ENCODE results near the gene CD36.
"Not testable (repeated sequence)": the region's sequence is repeated elsewhere in the genome, so short reads cannot be mapped to it uniquely, and the experiment has no call there.

Gene CD36

DNA sequence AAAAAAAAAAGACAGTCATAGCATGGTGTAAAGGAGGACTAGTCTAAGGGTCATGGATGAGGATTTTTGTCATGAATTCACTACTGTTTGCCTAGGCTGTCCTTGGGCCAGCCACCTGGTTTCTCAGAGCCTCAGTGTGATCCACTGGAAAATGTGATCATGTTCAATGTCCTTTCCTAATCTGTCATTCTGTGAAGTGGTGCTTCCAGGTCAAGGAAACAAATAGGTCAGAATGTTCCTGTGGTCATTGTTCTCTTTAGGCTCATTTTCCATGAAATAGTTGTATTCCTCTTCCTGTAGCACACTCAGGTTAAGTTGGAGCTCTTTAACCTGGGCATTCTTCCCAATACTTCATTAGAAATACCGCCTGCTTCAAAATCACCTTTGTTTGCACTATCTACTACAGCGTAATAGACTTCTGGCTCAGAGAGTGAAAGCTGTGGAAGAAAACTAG lies 16.5 kb downstream of the CD36 start:
- DNase-seq (ENCODE audit: low read depth), result no peak

DNA sequence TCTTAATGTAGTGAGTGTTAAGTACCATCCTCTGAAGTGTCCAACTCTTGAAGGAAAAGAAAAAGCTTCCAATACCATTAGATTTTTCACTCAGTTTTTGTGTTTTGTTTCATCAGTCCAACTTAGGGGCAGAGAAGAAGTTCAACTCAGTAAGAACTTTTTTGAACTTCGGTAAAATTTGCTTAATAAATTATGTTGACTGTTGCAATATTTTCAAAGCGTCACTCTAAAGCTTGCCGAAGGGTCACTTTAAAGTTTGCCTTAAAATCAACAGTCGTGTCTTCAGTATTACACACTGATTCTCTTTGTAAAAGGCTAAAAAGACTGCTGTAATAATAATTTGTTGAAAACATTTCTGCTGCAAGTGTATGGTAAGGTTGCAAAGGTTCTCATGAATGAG lies 17.6 kb downstream of the CD36 start:
- no peak for DNase-seq (ENCODE audit: low read depth)

DNA sequence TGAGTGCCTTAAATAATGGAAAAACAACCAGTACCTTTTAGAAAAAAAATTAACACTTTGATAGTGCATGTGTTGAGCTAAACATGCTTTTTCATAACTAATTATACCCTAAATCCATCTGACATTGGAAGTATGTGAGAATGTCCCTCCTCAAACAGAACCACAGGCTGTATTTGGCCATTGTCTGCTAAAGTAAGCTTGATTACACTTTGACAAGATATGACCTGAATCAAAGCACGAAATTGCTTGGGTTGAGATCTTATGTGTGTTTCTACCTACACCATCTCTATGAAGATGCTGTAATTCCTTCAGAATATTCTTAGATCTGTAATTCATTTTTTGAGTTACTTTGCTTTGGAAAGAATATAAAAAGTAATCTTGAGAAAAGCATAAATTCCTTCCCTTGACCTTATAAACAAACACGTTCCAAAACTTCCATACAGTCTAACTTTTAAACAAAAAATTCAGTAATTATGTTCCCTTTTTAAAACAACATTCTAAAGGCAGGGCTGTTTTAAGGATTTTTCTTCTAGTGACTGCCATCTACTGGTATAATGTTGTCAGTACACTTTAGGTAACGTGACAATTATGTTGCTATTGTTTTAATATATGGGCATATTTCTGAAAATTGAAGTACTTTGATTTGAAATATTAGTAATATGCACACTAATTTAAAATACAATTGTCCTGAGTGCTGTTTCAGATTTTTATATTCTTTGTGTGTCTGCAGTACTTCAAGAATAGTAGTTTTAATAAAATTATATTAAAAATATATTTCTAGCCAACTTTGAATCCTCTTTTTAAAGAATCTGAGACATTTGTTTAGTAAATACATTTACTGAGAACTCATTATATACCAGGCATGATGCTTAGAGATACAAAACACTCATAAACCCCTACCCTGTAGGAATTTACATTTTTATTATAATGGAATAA lies 20.9 kb downstream of the CD36 start:
- no peak for DNase-seq (ENCODE audit: low read depth)

DNA sequence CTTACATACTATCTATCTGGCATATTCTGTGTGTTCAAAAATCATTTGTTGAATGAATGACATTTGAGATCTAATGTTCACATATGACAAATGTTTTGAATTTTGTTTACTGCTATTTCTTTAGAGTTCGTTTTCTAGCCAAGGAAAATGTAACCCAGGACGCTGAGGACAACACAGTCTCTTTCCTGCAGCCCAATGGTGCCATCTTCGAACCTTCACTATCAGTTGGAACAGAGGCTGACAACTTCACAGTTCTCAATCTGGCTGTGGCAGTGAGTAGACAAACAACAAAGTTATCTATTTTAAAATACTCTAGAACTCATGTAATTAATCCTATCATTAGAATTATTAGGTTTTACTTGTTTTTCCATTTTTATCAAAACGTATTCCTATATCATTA lies 22.5 kb downstream of the CD36 start:
- no peak for DNase-seq (ENCODE audit: low read depth)

DNA sequence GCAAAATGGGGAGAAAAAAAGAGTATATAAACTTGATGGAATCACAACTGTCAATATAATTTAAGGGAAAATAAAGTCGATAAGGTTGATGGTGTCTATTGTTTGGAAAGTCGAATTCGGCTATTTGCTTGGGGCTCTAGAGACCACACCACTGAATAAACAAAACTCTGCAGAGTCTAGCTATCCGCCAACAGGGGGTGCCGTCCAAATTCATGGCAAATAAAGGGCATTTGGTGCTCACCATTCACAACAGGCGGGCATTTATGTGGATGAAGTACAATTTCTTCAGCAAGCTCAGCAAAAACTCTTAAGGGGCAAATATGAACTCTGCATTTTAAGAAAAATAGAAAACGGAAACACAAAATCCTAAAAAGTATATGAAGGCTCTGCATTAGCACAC lies 23.3 kb downstream of the CD36 start:
- DNase-seq (ENCODE audit: low read depth), result no peak

DNA sequence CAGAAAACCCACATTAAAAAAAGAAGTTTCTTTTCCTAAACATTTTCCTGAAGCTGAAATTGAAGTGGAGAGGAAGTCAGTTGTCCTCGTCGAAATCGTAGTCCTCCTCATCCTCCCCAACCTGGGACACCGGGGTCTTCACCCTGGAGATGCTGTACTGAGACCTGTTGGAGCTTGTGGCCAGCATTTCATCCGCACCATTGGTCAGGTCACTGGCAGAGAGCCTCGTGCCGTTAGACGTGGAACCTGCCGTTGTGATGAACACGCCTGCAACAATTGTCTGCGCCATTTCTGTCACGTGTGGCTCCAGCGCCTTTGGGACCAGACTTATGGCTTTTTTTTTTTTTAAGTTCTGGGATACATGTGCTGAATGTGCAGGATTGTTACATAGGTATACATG lies 23.8 kb downstream of the CD36 start:
- DNase-seq (ENCODE audit: low read depth), result no peak

DNA sequence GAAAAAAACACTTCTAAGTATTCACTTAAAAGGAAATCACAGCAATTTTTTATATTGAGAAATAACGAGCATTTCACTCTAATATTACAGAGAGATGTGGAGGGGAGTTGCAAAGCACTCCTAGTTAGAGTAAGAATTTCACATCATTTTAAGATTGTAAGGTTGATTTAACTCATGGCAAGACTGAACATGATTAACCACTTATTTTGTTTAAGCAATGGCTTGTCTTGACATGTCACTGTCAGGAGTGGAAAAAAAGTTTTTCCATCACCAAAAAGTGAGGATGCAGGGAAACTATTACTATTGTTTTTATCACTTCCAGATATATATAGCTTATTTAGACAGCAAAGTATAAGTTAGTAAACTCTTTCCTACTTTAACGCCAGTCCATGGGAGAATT lies 27.1 kb downstream of the CD36 start:
- DNase-seq (ENCODE audit: low read depth), result no peak

DNA sequence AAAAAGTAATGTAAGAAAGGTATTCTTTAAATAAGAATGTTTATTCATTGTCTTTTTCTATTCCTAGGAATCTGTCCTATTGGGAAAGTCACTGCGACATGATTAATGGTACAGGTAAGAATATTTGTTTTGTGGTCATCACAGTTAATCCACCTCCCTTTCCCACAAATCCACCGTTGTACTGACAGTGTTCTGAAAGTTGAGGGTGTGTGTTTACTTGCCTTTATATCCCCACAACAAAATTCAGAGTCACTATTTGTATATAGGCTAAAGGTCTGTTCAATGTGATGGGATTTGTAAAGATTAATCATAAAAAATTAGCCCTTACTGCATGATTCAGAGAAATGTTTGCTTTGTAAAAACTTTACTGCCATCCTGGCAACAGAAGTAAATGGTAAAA lies 27.9 kb downstream of the CD36 start:
- DNase-seq (ENCODE audit: low read depth), result no peak

DNA sequence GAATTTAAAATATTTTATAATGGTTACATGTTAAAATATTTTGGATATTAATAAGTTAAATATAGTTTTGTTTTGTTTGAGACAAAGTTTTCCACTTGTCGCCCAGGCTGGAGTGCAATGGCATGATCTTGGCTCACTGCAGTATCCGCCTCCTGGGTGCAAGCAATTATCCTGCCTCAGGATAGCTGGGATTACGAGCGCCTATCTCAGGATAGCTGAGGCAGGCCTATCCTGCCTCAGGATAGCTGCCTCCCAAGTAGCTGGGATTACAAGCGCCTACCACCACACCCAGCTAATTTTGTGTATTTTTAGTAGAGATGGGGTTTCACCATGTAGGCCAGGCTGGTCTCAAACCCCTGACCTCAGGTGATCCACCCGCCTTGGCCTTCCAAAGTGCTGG lies 30.9 kb downstream of the CD36 start:
- DNase-seq (ENCODE audit: low read depth), result not testable (repeated sequence)

DNA sequence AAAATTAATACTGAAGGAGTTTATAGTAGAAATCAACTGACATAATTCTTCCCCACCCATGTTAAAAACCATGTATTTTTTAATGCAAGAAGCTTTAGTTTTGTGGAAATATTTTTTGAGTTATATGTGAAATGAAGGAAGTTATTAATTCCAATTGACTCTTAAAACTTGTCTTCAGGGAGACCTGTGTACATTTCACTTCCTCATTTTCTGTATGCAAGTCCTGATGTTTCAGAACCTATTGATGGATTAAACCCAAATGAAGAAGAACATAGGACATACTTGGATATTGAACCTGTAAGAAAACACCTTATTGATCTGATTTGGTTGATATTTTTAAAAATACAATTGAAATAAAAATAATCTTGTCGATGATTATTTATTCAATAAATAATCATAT lies 33.3 kb downstream of the CD36 start:
- DNase-seq (ENCODE audit: low read depth), result no peak

DNA sequence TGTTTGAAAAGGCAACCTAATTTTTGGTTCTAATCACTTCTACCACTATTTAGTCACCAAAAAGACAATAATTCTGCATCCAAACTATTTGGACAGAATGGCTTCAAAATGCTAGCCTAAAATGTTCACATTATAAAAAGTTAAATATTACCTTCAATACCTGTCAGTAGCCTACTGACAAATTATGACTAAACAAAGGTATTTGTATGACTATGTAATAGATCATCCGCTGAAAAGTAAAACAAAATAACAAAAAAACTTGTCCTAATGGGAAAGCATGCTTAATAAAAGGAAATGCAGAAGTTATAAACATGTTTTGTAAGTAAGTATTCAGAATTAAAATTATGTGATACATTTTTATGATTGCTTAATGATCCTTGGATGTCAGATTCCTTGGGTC lies 36.6 kb downstream of the CD36 start:
- no peak for DNase-seq (ENCODE audit: low read depth)

DNA sequence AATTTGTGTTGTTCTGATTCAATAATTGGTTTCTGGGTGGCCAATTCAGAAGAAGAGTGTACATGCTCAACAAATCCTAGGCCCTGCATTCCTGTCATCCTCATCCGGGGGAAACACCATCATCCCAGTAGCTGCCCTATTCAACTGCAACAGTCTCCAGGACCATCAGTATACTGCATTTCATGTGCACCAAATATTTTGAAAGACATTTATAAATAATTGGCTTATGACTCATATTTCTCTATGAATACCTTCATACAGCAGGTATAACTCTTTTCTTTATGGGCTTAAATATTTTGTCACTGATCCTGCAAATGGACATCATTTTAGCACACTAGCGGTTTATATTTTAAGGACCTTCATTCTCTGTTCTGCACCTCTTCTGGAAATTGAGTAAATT lies 38.0 kb downstream of the CD36 start:
- no peak for DNase-seq (ENCODE audit: low read depth)

DNA sequence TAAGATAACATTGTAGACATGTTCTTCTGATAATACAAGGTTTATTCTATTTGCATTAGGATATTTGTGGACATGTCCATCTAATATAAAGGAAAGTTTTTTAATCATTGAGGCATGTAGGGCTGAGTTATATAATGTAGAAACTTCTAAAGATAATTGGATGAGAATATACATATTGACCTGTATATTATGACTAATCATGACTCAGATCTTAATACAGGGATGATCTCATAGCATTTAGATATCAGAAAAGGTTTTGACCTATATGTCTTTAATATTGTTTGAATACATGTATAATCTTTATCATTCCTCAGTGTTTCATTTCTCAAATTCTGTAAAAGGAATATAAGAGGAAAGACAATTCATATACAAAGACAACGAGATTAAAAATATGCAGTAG lies 39.2 kb downstream of the CD36 start:
- no peak for DNase-seq (ENCODE audit: low read depth)

DNA sequence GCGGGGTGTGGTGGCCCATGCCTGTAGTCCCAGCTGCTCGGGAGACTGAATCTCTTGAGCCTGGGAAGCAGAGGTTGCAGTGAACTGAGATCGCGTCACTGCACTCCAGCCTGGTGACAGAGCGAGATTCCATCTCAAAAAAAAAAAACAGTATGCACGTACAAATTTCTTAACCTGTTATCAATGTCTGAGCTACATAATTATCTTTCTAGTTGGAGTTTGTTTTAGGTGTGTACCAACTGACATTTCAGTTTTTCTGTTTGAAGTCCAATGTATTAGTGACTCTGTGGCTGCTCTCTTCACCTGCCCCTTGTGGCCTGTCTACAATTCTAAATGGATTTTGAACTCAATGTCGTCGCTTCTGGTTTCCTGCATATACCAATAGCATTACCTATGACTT lies 40.3 kb downstream of the CD36 start:
- no peak for DNase-seq (ENCODE audit: low read depth)

DNA sequence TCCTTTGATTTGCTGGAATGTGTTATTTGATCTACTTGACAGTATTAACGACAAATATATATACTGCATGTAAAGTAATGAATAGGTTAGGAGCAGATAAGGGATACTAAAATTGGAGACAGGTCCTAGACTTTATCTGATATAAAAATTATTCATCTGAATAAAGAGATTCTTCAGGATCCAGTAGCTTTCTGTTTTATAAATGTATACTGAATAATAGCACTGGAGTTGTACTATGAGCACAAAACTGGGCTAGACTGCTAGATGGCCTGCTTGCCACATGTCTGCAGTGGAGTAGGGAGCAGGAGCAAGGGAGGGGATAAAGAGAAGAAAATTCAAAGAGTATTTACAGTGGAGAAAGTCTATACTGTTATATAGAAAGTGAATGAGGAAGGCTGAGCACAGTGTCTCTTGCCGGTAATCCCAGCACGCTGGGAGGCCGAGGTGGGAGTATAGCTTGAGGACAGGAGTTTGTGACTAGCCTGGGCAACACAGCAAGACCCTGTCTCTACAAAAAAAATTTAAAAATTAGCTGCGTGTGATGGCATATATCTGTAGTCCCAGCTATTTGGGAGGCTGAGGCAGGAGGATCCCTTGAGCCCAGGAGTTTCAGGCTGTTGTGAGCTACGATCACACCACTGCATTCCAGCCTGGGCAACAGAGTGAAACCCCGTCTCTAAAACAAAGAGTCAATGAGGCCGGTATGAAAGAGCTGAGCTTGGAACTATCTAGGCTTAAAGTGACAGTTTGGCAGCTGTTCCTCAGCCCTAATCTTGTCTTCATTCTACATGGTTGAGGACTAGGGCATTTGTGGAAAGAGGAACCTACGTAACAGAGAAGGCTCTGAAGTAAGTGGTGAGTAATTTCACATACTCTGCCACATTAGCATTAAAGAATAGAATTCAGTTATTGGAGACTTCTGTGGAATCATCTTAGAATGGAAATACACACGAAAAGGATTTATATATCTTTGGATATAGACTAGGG lies 41.8 kb downstream of the CD36 start:
- no peak for DNase-seq (ENCODE audit: low read depth)

DNA sequence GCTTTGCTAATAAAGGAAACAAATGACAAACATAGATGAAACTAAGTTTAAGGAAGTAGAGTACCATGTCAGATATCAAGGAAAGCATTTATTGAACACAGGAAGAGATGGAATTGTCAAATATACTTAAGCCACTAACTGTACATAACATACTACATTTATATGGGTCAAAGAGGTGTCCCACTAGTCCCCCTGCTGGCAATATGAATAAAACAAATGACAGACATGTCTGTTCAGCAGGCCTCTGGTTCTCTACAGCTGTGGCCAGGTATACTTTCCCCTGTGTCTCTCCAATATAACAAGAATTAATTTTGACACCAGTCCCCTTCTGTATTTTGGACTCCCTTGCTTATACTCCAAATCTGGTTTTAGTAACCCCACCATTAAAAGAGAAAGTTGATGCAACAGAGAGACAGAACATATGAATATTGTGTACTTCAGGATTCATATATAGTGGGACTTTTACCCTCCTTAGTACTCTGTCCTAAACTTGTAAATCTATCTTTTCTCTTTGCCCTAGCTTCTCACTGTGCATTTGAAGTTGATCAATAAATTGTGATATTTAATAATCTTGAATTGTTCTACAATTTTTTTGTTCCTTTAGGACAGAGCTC lies 42.9 kb downstream of the CD36 start:
- no peak for DNase-seq (ENCODE audit: low read depth)

DNA sequence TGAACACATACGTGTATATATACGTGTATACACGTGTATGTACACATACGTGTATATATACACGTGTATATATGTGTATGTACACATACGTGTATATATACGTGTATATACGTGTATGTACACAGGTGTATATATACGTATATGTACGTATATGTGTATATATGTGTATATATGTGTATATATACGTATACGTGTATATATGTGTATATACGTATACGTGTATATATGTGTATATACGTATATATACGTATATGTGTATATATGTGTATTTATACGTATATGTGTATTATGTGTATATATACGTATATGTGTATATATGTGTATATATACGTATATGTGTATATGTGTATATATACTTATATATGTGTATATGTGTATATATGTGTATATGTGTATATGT lies 44.3 kb downstream of the CD36 start:
- DNase-seq (ENCODE audit: low read depth), result no peak

DNA sequence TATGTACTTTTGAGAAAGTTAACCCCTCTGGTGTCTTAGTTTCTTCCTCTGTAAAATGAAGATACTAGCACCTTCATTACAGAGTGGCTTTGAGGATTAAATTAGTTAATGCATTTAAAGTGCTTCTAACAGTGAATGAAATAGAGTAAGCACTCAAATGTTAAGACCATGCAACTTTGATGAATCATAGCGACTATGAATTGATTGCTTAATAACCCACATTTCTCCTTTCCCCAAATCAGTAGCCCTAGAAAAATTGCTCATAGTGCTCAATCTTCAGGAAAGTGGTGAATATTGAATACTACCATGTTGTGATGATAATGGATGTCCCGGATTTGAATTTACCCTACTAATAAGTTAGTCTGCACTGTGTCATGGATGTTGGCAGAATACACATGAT lies 48.1 kb downstream of the CD36 start:
- no peak for DNase-seq (ENCODE audit: low read depth)

DNA sequence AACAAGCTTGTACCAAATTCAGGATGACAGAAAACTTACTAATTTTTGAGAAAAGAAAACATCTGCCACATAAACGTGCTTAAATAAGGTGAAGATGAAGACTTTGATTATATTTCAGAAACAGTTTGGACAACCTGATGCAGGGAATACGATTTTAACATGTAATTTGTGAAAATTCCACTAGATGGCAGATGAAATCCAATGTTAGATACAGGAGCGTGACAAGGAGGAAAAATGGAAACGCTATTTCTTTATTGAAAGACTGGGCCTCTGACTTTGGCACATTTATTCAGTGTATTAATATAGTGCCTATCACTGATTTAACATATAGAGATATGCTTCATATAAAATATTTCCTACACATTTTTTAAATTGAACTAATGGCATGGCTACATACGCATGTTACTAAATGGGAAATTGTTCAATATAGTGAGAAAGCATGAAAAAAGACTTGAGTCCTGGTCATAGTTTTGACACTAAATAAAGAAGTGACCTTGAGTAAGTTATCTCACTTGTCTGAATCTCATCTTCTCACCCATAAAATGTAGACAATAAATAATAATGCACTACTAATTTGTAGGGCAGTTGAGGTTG lies 60.7 kb downstream of the CD36 start:
- no peak for DNase-seq (ENCODE audit: low read depth)

DNA sequence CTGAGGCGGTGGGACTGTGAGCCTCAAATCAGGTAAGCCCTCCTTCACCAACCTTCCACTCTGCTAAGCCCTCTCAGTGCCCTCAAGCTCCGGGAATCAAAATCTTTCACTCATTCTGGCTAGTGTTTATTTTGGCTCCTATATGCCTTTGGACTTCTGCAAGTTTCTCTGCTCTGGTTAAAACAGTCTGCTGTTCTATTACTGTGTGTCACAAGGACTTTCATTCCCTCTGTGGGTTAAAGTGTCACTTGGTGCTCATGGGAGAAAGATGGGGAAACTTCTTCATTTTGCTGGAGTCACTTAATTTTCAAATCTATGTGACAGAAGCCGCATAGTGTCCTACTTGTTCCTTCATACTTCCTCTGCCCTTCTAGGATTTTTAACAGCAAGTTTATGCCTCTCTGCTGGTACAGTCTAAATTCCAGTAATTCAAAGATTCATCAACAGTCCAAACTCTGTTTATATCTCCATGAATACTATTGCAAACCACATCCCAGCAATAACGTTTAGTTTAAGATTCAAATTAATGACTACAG lies 61.3 kb downstream of the CD36 start:
- no peak for DNase-seq (ENCODE audit: low read depth)

DNA sequence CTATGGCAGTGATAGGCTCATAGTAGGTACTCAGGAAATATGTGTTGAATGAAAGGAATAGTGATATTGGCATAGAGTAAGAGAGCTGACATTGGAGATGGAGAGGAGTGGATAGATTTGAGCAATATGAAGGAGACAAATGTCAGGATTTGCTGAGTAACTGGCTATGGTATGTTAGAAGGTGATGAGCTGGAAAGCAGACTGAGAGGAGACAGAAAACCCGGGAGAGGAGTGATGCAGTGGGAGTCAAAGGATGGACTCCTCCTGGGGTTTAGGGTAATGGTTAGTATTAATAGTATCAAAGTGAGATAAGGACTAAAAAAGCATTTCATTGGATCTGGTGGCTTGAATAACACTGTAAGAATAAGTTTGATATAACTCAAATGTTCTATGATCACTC lies 64.8 kb downstream of the CD36 start:
- DNase-seq (ENCODE audit: low read depth), result no peak
